SK-N-SH treated with all-trans-retinoic acid at 6 μM for 48 hours (cell line): ENCODE measurements around the gene CTSE.

Experiments used
- ATAC-seq: fragments of 200-7000 bp; cut with Tn5 transposase; 3 replicates; pipeline ENCODE4 v1.9.1; 2020; ENCODE audit warnings: mild to moderate bottlenecking, moderate library complexity
- ARNTL ChIP-seq: fragments of 450-650 bp; formaldehyde crosslinking; IDR thresholded peaks from 2 replicates; pipeline ENCODE4 v1.5.0; 2020; ENCODE audit warnings: low read depth, mild to moderate bottlenecking, moderate library complexity, borderline replicate concordance
- CSDC2 ChIP-seq: fragments of 250-450 bp; sonication (Bioruptor Pico); IDR thresholded peaks from 2 replicates; pipeline ENCODE4 v1.5.0; 2020; ENCODE audit warnings: mild to moderate bottlenecking, moderate library complexity
- ESRRG ChIP-seq: fragments of 250-450 bp; sonication (Bioruptor Pico); IDR thresholded peaks from 2 replicates; pipeline ENCODE4 v1.6.1; 2021; ENCODE audit warnings: mild to moderate bottlenecking
- GLIS3 ChIP-seq: fragments of 250-450 bp; sonication (Bioruptor Pico); IDR thresholded peaks from 2 replicates; pipeline ENCODE4 v1.5.0; 2020; ENCODE audit warnings: mild to moderate bottlenecking, moderate library complexity
- ISL1 ChIP-seq: fragments of 250-450 bp; sonication (Bioruptor Pico); IDR thresholded peaks from 2 replicates; pipeline ENCODE4 v2.1.2; 2022; ENCODE audit warnings: mild to moderate bottlenecking, moderate library complexity
- OSR1 ChIP-seq: fragments of 250-450 bp; sonication (Bioruptor Pico); IDR thresholded peaks from 2 replicates; pipeline ENCODE4 v1.8.0; 2022; ENCODE audit warnings: moderate library complexity, mild to moderate bottlenecking, inconsistent platforms
- PATZ1 ChIP-seq: fragments of 250-450 bp; sonication (Bioruptor Pico); IDR thresholded peaks from 2 replicates; pipeline ENCODE4 v1.8.0; 2020; ENCODE audit warnings: mild to moderate bottlenecking, moderate library complexity, borderline replicate concordance
- PPARA ChIP-seq: fragments of 250-450 bp; sonication (Bioruptor Pico); IDR thresholded peaks from 2 replicates; pipeline ENCODE4 v1.5.0; 2020; ENCODE audit warnings: mild to moderate bottlenecking, borderline replicate concordance
- RARB ChIP-seq: fragments of 250-450 bp; sonication (Bioruptor Pico); IDR thresholded peaks from 2 replicates; pipeline ENCODE4 v1.8.0; 2021; ENCODE audit warnings: mild to moderate bottlenecking, moderate library complexity
- TCF4 ChIP-seq: fragments of 250-450 bp; sonication (Bioruptor Pico); IDR thresholded peaks from 2 replicates; pipeline ENCODE4 v1.8.0; 2021; ENCODE audit warnings: mild to moderate bottlenecking, moderate library complexity, borderline replicate concordance
- TSHZ2 ChIP-seq: fragments of 250-450 bp; sonication (Bioruptor Pico); IDR thresholded peaks from 2 replicates; pipeline ENCODE4 v1.5.0; 2020; ENCODE audit warnings: mild to moderate bottlenecking, moderate library complexity
- ZC3H10 ChIP-seq: fragments of 250-450 bp; sonication (Bioruptor Pico); IDR thresholded peaks from 2 replicates; pipeline ENCODE4 v1.5.1; 2021; ENCODE audit warnings: mild to moderate bottlenecking, moderate library complexity
- ZFP30 ChIP-seq: fragments of 450-650 bp; formaldehyde crosslinking; IDR thresholded peaks from 2 replicates; pipeline ENCODE4 v1.5.0; 2022; ENCODE audit warnings: mild to moderate bottlenecking, moderate library complexity
- ZNF565 ChIP-seq: fragments of 450-650 bp; formaldehyde crosslinking; conservative IDR thresholded peaks from 2 replicates; pipeline ENCODE4 v1.5.0; 2020; ENCODE audit warnings: low read depth, mild to moderate bottlenecking, moderate library complexity
- ZNF8 ChIP-seq: fragments of 450-650 bp; formaldehyde crosslinking; IDR thresholded peaks from 2 replicates; pipeline ENCODE4 v1.5.0; 2020; ENCODE audit warnings: mild to moderate bottlenecking, moderate library complexity
- TF ChIP-seq, protein P1 (sequence below): fragments of 250-450 bp; sonication (Bioruptor Pico); IDR thresholded peaks from 2 replicates; pipeline ENCODE4 v1.5.1; 2021; ENCODE audit warnings: mild to moderate bottlenecking, moderate library complexity
- TF ChIP-seq, protein P2 (sequence below): fragments of 250-450 bp; sonication (Bioruptor Pico); IDR thresholded peaks from 2 replicates; pipeline ENCODE4 v1.5.1; 2020; ENCODE audit warnings: low read depth, mild to moderate bottlenecking, moderate library complexity

CTSE gene

GRCh38 chr1:206005234-206005633, 18.5 kb downstream of the CTSE start (continued):
- TF ChIP-seq, protein P1, sequence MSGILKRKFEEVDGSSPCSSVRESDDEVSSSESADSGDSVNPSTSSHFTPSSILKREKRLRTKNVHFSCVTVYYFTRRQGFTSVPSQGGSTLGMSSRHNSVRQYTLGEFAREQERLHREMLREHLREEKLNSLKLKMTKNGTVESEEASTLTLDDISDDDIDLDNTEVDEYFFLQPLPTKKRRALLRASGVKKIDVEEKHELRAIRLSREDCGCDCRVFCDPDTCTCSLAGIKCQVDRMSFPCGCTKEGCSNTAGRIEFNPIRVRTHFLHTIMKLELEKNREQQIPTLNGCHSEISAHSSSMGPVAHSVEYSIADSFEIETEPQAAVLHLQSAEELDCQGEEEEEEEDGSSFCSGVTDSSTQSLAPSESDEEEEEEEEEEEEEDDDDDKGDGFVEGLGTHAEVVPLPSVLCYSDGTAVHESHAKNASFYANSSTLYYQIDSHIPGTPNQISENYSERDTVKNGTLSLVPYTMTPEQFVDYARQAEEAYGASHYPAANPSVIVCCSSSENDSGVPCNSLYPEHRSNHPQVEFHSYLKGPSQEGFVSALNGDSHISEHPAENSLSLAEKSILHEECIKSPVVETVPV (CRISPR knock-in tag) = no peak
- TF ChIP-seq TCF4 (CRISPR knock-in tag) (no peak), ISL1 (CRISPR knock-in tag) (no peak), PPARA (CRISPR knock-in tag) (no peak), ZFP30 (CRISPR knock-in tag) (no peak)

GRCh38 chr1:206004826-206005225, 18.9 kb downstream of the CTSE start:
- TF ChIP-seq ZNF8 (CRISPR knock-in tag) (no peak), ARNTL (CRISPR knock-in tag) (no peak), ISL1 (CRISPR knock-in tag) (no peak), GLIS3 (CRISPR knock-in tag) (no peak), TSHZ2 (CRISPR knock-in tag) (no peak), PATZ1 (CRISPR knock-in tag) (no peak), ESRRG (CRISPR knock-in tag) (no peak), ZFP30 (CRISPR knock-in tag) (no peak), ZC3H10 (CRISPR knock-in tag) (no peak), ZNF565 (CRISPR knock-in tag) (no peak)
- TF ChIP-seq, protein P1 (CRISPR knock-in tag) = no peak
- TF ChIP-seq, protein P2, sequence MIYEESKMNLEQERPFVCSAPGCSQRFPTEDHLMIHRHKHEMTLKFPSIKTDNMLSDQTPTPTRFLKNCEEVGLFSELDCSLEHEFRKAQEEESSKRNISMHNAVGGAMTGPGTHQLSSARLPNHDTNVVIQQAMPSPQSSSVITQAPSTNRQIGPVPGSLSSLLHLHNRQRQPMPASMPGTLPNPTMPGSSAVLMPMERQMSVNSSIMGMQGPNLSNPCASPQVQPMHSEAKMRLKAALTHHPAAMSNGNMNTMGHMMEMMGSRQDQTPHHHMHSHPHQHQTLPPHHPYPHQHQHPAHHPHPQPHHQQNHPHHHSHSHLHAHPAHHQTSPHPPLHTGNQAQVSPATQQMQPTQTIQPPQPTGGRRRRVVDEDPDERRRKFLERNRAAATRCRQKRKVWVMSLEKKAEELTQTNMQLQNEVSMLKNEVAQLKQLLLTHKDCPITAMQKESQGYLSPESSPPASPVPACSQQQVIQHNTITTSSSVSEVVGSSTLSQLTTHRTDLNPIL (CRISPR knock-in tag) = no peak
- no peak for ATAC-seq

- ATAC-seq = no peak
- TF ChIP-seq, protein P2 (CRISPR knock-in tag) = no peak
- no peak for TF ChIP-seq RARB (CRISPR knock-in tag)
- no peak for TF ChIP-seq OSR1 (CRISPR knock-in tag)
- no peak for TF ChIP-seq PATZ1 (CRISPR knock-in tag)
- TF ChIP-seq ISL1 (CRISPR knock-in tag) = no peak
- TF ChIP-seq PPARA (CRISPR knock-in tag) = no peak
- TF ChIP-seq TSHZ2 (CRISPR knock-in tag) = no peak
- TF ChIP-seq, protein P1 (CRISPR knock-in tag) = no peak
- TF ChIP-seq ARNTL (CRISPR knock-in tag) = no peak
- no peak for TF ChIP-seq CSDC2 (CRISPR knock-in tag)
Observed at GRCh38 chr1:206003854-206004800, 19.6 kb downstream of the CTSE start.
